ENCODE measurements around the gene JMJD1C. TPM values are rescaled to one million over a fixed set of nuclear protein-coding genes. Genes with fewer than 3 reads are reported as not detected.

JMJD1C gene
- total and polyA plus RNA-seq, 2 donors (not counting 3 experiments of a cell fraction or from before 2014, with no cell fraction given), result 32.1 to 97.1 TPM

- dilution Hi-C loops (cut with MboI; ENCODE audit: extremely low pct_ligation_motif_present, low sequenced_read_pairs) (no loop called here), intact Hi-C loops (cut with micrococcal nuclease) (no loop called here)
- Histone ChIP-seq H3K9me3 (replicated peaks; ENCODE audit: control insufficient read depth, insufficient read depth, low read length) (no peaks in the 10 kb centered on the region), H3K79me2 (ENCODE audit: control insufficient read depth, insufficient read depth, low read length) (peaks cover 99% of the 10 kb centered on the region), H3K4me3 (replicated peaks in 1 of 3; ENCODE audit: insufficient read depth in 1 of 3, low read depth in 1 of 3, low read length in 3 of 3) (no peak overlapping the region), H3K27ac (ENCODE audit: insufficient read depth, low read depth, low read length) (no peak overlapping the region), H4K20me1 (replicated peaks; ENCODE audit: control insufficient read depth, extremely low read depth, insufficient read depth, low read length) (peaks cover 25% of the 10 kb centered on the region), H3K9ac (replicated peaks; ENCODE audit: extremely low read depth, insufficient read depth, low read length) (no peak overlapping the region), H3K4me1 (ENCODE audit: control insufficient read depth, extremely low read depth, insufficient read depth, low read length) (peaks cover 40% of the 10 kb centered on the region), H3K4me2 (ENCODE audit: insufficient read depth, low read length) (no peak overlapping the region), H3K36me3 (ENCODE audit: control insufficient read depth in 2 of 2, extremely low read depth in 1 of 2, insufficient read depth in 2 of 2, low read length in 2 of 2) (peaks cover 0 to 10% of the 10 kb centered on the region in 2 experiments), H3K9me1 (replicated peaks; ENCODE audit: control insufficient read depth, extremely low read depth, insufficient read depth, low read length) (no peaks in the 10 kb centered on the region), H2AFZ (ENCODE audit: low read depth, low read length) (no peak overlapping the region), H3K27me3 (ENCODE audit: control insufficient read depth in 2 of 2, insufficient read depth in 2 of 2, low read length in 2 of 2) (no peaks in the 10 kb centered on the region)
- ChIA-PET CTCF (interaction anchor here (1.6 kb wide), 1 partner anchor 44 kb away, joined by 5 read pairs; no protein-coding TSS in a partner anchor), POLR2A (interaction anchor here (0.6 to 2.1 kb wide), 3 partner anchors 9 to 39 kb away, joined by 3 to 6 read pairs (median 3); no protein-coding TSS in a partner anchor)
- BruUV-seq (replicated peaks), result no TSS peak
- no peak for TF ChIP-seq GATA2 (IDR thresholded peaks at IDR 0.05; ENCODE audit: insufficient read depth, insufficient read length, low read depth, low read length)
- no peak for TF ChIP-seq CTCF (IDR thresholded peaks at IDR 0.05; ENCODE audit: extremely low read depth in 1 of 2, insufficient read depth in 1 of 2, low read depth in 1 of 2, low read length in 2 of 2)
- no peak for TF ChIP-seq MAX (IDR thresholded peaks at IDR 0.05; ENCODE audit: insufficient read depth, insufficient read length)
- TF ChIP-seq POLR2A (IDR thresholded peaks at IDR 0.05; ENCODE audit: low read depth, low read length), result no peak
- TF ChIP-seq POLR2AphosphoS5 (IDR thresholded peaks at IDR 0.05; ENCODE audit: insufficient read depth, low read depth, low read length), result no peak
- no peak for TF ChIP-seq FOS (IDR thresholded peaks at IDR 0.05; ENCODE audit: borderline replicate concordance, insufficient read depth, low read length)
- TF ChIP-seq JUN (IDR thresholded peaks at IDR 0.05; ENCODE audit: borderline replicate concordance, insufficient read depth, insufficient read length, low read depth), result no peak
- TF ChIP-seq EZH2 (IDR thresholded peaks at IDR 0.05; ENCODE audit: borderline replicate concordance, low read depth, low read length, severe bottlenecking), result no peak
- TF ChIP-seq MYC (IDR thresholded peaks at IDR 0.05; ENCODE audit: low read depth, low read length), result no peak
- FAIRE-seq (no peak), DNase-seq (ENCODE audit: low read depth, low spot score) (no peak)
Measured at GRCh38 chr10:63260103-63260859, 205.5 kb downstream of the JMJD1C start.

All from endothelial cell of umbilical vein (primary cell).